Measurements from ENCODE around the gene CRABP2. TPM values are rescaled to one million over a fixed set of nuclear protein-coding genes. Genes with fewer than 3 reads are reported as not detected.

Gene CRABP2
- total RNA-seq, 4 donors from 2014 or later, result 2.4 to 16.5 (median 4.0) TPM

- no peak for TF ChIP-seq CTCF (IDR thresholded peaks at IDR 0.05; ENCODE audit: low read depth)
Measured at GRCh38 chr1:156692925-156693847, 12.2 kb downstream of the CRABP2 start.

GRCh38 chr1:156692441-156692924, 12.9 kb downstream of the CRABP2 start:
- TF ChIP-seq CTCF (IDR thresholded peaks at IDR 0.05; ENCODE audit: low read depth), result no peak

- no peak for TF ChIP-seq CTCF (IDR thresholded peaks at IDR 0.05; ENCODE audit: low read depth)
Measured at GRCh38 chr1:156691665-156692440, 13.5 kb downstream of the CRABP2 start.

GRCh38 chr1:156691191-156691590, 14.2 kb downstream of the CRABP2 start:
- no peak for TF ChIP-seq CTCF (IDR thresholded peaks at IDR 0.05; ENCODE audit: low read depth)

GRCh38 chr1:156690675-156691036, 14.7 kb downstream of the CRABP2 start:
- TF ChIP-seq CTCF (IDR thresholded peaks at IDR 0.05; ENCODE audit: low read depth), result no peak

GRCh38 chr1:156689953-156690674, 15.3 kb downstream of the CRABP2 start:
- no peak for TF ChIP-seq CTCF (IDR thresholded peaks at IDR 0.05; ENCODE audit: low read depth)

Data from subcutaneous adipose tissue (tissue), 4 donors.